Natural killer cell treated with Interleukin-12 subunit alpha and Interleukin-12 subunit beta and Interleukin-15 and Interleukin-18, amount 100 ng/mL, for 72 hours (primary cell): ENCODE results near the gene CDC34. TPM values are rescaled to one million over a fixed set of nuclear protein-coding genes. Genes with fewer than 3 reads are reported as not detected.
A peak's percentile ranks its signal among the peaks of the same experiment; 100 is the strongest.
"Not testable (repeated sequence)": the region's sequence is repeated elsewhere in the genome, so short reads cannot be mapped to it uniquely, and the experiment has no call there.

Experiments used
- ATAC-seq, 2 donors: fragments of 150-1000 bp; cut with Tn5 transposase in 1 of 2; sonication (Bioruptor Pico), chemical (Tn5 transposase) in 1 of 2; 2 replicates each; pipeline ENCODE4 v1.10.0; 2021
- DNase-seq: peaks from one replicate; pipeline ENCODE4 v3.0.0; 2022; ENCODE audit warnings: low spot score
- H3K27ac Mint-ChIP-seq, 2 donors: 1 replicate in 1 of 2; 2 replicates in 1 of 2; pipeline ENCODE4 v1.8.0; 2022; ENCODE audit warnings: mixed read lengths in 2 of 2, mild to moderate bottlenecking in 1 of 2, moderate library complexity in 1 of 2
- H3K27me3 Mint-ChIP-seq, 2 donors: 1 replicate in 1 of 2; 2 replicates in 1 of 2; pipeline ENCODE4 v1.8.0; 2022; ENCODE audit warnings: mixed read lengths in 2 of 2
- H3K36me3 Mint-ChIP-seq: one replicate; pipeline ENCODE4 v1.8.0; 2022; ENCODE audit warnings: mixed read lengths
- H3K4me1 Mint-ChIP-seq, 2 donors: 1 replicate in 1 of 2; 2 replicates in 1 of 2; pipeline ENCODE4 v1.8.0; 2022; ENCODE audit warnings: low read depth in 2 of 2, mixed read lengths in 2 of 2, mild to moderate bottlenecking in 1 of 2
- H3K4me3 Mint-ChIP-seq: one replicate; pipeline ENCODE4 v1.8.0; 2022; ENCODE audit warnings: mixed read lengths
- H3K9me3 Mint-ChIP-seq: 2 replicates; pipeline ENCODE4 v1.8.0; 2022; ENCODE audit warnings: mixed read lengths
- total RNA-seq, 2 donors: library from RNA; stranded (reverse); gene quantifications; one replicate each; pipeline ENCODE4 v1.2.3, GENCODE V29; 2022

Gene CDC34
- total RNA-seq, 2 donors from 2014 or later, result 46.5 to 73.2 TPM

GRCh38 chr19:583968-584239 is 52.3 kb downstream of the CDC34 start:
- Mint-ChIP-seq H3K27ac (no peak overlapping the region), H3K36me3 (no peaks in the 10 kb centered on the region), H3K4me3 (no peak overlapping the region), H3K9me3 (no peaks in the 10 kb centered on the region), H3K4me1 (peaks cover 0 to 3% of the 10 kb centered on the region in 2 donors), H3K27me3 (no peaks in the 10 kb centered on the region)
- DNase-seq (no peak), ATAC-seq (no peak)

GRCh38 chr19:584240-585001 is 52.9 kb downstream of the CDC34 start:
- peaks cover 0 to 3% of the 10 kb centered on the region in 2 donors for H3K4me1 Mint-ChIP-seq
- H3K36me3 Mint-ChIP-seq, result no peaks in the 10 kb centered on the region
- no peak overlapping the region for H3K27ac Mint-ChIP-seq
- ATAC-seq (peak; percentile 61 to 71), DNase-seq (no peak)
- H3K27me3 Mint-ChIP-seq, result no peaks in the 10 kb centered on the region
- H3K9me3 Mint-ChIP-seq, result no peaks in the 10 kb centered on the region
- H3K4me3 Mint-ChIP-seq, result no peak overlapping the region

GRCh38 chr19:585146-585545 is 53.6 kb downstream of the CDC34 start:
- H3K9me3 Mint-ChIP-seq, H3K4me3 Mint-ChIP-seq, H3K27ac Mint-ChIP-seq, DNase-seq, H3K4me1 Mint-ChIP-seq, H3K36me3 Mint-ChIP-seq, ATAC-seq, H3K27me3 Mint-ChIP-seq: not testable (repeated sequence)

GRCh38 chr19:585551-586110 is 54.1 kb downstream of the CDC34 start:
- peaks cover 0 to 3% of the 10 kb centered on the region in 2 donors for H3K4me1 Mint-ChIP-seq
- no peak overlapping the region for H3K4me3 Mint-ChIP-seq
- H3K9me3 Mint-ChIP-seq, result no peaks in the 10 kb centered on the region
- no peaks in the 10 kb centered on the region for H3K27me3 Mint-ChIP-seq
- DNase-seq (no peak), ATAC-seq (no peak)
- no peak overlapping the region for H3K27ac Mint-ChIP-seq
- no peaks in the 10 kb centered on the region for H3K36me3 Mint-ChIP-seq

- Mint-ChIP-seq H3K9me3 (no peaks in the 10 kb centered on the region), H3K4me3 (no peak overlapping the region), H3K27me3 (peaks cover 0 to 3% of the 10 kb centered on the region in 2 donors), H3K27ac (no peak overlapping the region), H3K36me3 (no peaks in the 10 kb centered on the region), H3K4me1 (peaks cover 0 to 3% of the 10 kb centered on the region in 2 donors)
- ATAC-seq (peak; percentile 46 to 49), DNase-seq (no peak)
These were observed 56.7 kb downstream of the CDC34 start for GRCh38 chr19:588093-588740.

GRCh38 chr19:588741-589692 is 57.5 kb downstream of the CDC34 start:
- H3K9me3 Mint-ChIP-seq, result no peaks in the 10 kb centered on the region
- peak overlapping the region; percentile 15 for H3K4me3 Mint-ChIP-seq
- no peaks in the 10 kb centered on the region for H3K36me3 Mint-ChIP-seq
- ATAC-seq (peak in 1 of 2 donors; percentile 4), DNase-seq (no peak)
- no peak overlapping the region for H3K27ac Mint-ChIP-seq
- H3K4me1 Mint-ChIP-seq, result peaks cover 0 to under 1% of the 10 kb centered on the region in 2 donors
- H3K27me3 Mint-ChIP-seq, result peaks cover 0 to 3% of the 10 kb centered on the region in 2 donors

- ATAC-seq, result peak in 1 of 2 donors; percentile 53
- Mint-ChIP-seq H3K9me3 (no peaks in the 10 kb centered on the region), H3K36me3 (no peaks in the 10 kb centered on the region), H3K4me1 (no peaks in the 10 kb centered on the region), H3K4me3 (peak within 1 kb of the TSS; percentile 15), H3K27me3 (peaks cover 0 to 3% of the 10 kb centered on the region in 2 donors), H3K27ac (no peak within 1 kb of the TSS)
- no peak for DNase-seq
These were observed 58.3 kb downstream of the CDC34 start, which contains the start of gene HCN2 for GRCh38 chr19:589693-590395. HCN2 (plus strand) TSS chr19:589881; CDS start chr19:589946, 65 bp downstream.

- Mint-ChIP-seq H3K36me3 (no peaks in the 10 kb centered on the region), H3K27me3 (peaks cover 0 to 3% of the 10 kb centered on the region in 2 donors), H3K4me1 (no peaks in the 10 kb centered on the region), H3K27ac (no peak overlapping the region), H3K4me3 (no peak overlapping the region), H3K9me3 (no peaks in the 10 kb centered on the region)
- ATAC-seq (peak; percentile 10 to 40), DNase-seq (no peak)
These were observed 58.8 kb downstream of the CDC34 start for GRCh38 chr19:590396-590745.

- DNase-seq (no peak), ATAC-seq (no peak)
- H3K36me3 Mint-ChIP-seq, result no peaks in the 10 kb centered on the region
- peaks cover 0 to 3% of the 10 kb centered on the region in 2 donors for H3K27me3 Mint-ChIP-seq
- H3K27ac Mint-ChIP-seq, result no peak overlapping the region
- no peaks in the 10 kb centered on the region for H3K4me1 Mint-ChIP-seq
- H3K9me3 Mint-ChIP-seq, result no peaks in the 10 kb centered on the region
- no peak overlapping the region for H3K4me3 Mint-ChIP-seq
These were observed 59.2 kb downstream of the CDC34 start for GRCh38 chr19:590750-591098.

- no peaks in the 10 kb centered on the region for H3K4me1 Mint-ChIP-seq
- no peaks in the 10 kb centered on the region for H3K9me3 Mint-ChIP-seq
- no peak for ATAC-seq
- no peak overlapping the region for H3K4me3 Mint-ChIP-seq
- no peaks in the 10 kb centered on the region for H3K36me3 Mint-ChIP-seq
- no peak for DNase-seq
- H3K27ac Mint-ChIP-seq, result no peak overlapping the region
- peaks cover 0 to 3% of the 10 kb centered on the region in 2 donors for H3K27me3 Mint-ChIP-seq
These were observed 59.8 kb downstream of the CDC34 start for GRCh38 chr19:591099-591958.
